HTR-8/SVneo (cell line): ENCODE measurements around the gene BCL11A.
A peak's percentile ranks its signal among the peaks of the same experiment; 100 is the strongest.

Source experiments
- DNase-seq: peaks from one replicate; pipeline ENCODE4 v3.0.0; 2011; ENCODE audit warnings: low spot score, mixed read lengths; ENCODE audit not compliant: insufficient read length
- FAIRE-seq: peaks from 2 replicates; lab custom pipeline; 2011; peaks lifted over from hg19 to GRCh38; lab: Jason Lieb, UNC

Gene BCL11A

DNA sequence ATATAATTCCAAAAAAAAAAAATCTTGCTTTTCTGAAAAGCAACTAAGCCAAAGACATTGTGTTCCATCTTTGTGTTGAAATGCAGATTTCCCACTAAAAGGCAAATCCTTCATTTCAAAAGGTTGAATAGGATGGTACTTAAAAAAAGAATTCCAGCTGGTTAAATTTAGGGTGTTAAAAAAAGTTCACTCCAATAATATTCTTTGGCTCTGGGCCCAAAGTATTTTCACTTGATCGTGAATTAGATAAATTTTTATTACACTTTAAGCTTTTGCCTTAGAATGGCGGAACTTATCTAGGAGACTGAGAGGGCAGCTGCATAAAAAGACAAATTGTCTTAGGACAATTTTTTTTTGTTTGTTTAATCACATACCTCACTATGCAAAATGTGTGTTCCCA lies 79.2 kb downstream of the BCL11A start:
- no peak for FAIRE-seq

GRCh38 chr2:60473546-60473945 lies 79.9 kb downstream of the BCL11A start:
- DNase-seq: no peak
- FAIRE-seq: no peak

More for the DNA sequence above, 79.2 kb downstream of the BCL11A start:
- no peak for DNase-seq

DNA sequence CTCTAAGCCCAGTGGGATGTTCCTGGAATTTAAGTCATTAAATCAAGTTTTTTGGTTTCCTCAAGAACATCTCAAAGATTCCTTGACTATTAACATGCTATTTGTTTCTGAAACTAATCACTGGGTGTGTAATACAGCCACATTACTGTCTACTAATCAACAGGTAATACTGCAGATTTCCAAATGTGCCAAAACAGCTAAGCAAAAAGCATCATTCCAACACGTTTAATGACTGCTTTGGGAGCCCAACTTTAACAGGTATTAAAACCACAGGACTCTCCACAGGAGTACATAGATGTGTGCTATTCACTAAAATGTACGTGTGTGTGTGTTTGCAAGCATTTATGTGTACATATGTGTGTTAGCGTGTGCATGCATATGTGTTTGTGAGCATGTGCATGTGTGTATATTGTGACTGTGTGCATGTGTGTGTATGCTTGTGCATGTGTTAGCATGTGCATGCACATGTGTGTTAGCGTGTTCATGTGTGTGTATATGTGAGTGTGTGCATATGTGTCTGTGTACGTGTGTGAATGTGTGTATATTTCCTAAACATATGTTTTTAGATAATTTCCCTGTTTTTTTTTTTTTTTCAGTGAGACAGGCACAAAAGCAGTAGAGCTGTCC lies 80.7 kb downstream of the BCL11A start:
- DNase-seq (no peak), FAIRE-seq (peak; percentile 93)

- no peak for DNase-seq
- FAIRE-seq: no peak
Measured at GRCh38 chr2:60472041-60472440, 81.4 kb downstream of the BCL11A start.

- DNase-seq (no peak), FAIRE-seq (no peak)
Measured at GRCh38 chr2:60470340-60470739, 83.1 kb downstream of the BCL11A start.

DNA sequence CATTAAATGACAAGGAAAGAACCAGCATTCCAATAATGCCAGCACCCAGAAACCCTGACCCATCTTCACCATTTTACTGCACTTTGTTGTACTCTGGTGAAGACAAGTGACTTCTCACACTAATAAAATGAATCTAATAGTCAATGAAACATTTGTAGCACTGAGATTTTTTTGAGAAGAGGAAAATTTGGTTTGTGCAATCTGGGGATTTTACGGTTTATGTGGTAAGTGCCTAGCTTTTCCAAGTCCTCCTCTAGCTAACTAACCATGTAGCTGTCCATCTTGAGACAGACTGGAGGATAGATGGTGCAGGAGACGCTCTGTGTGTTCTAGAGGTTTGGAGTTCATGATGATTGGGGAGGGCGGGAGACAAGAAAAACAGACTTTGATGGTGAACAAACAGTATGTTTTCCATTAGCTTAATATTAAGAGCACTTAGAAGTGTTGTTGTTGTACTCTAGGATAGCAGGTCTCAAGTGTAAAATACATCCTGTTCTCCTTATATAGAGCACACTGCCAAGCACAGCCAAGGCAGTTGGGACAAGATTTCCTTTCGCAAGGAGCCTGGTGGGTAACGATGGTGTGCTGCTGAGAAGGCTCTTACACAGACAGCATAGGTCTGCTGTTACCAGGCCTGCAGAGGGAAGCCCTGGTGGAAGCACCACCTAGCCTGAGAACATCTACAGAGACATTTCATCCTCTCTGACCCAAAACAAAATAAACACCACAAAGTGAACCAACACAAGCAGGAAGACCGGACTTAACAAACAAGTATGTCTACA lies 83.7 kb downstream of the BCL11A start:
- DNase-seq: no peak
- FAIRE-seq: no peak

- DNase-seq: peak; percentile 27
- FAIRE-seq: no peak
Measured at GRCh38 chr2:60468382-60469085, 84.9 kb downstream of the BCL11A start.

DNA sequence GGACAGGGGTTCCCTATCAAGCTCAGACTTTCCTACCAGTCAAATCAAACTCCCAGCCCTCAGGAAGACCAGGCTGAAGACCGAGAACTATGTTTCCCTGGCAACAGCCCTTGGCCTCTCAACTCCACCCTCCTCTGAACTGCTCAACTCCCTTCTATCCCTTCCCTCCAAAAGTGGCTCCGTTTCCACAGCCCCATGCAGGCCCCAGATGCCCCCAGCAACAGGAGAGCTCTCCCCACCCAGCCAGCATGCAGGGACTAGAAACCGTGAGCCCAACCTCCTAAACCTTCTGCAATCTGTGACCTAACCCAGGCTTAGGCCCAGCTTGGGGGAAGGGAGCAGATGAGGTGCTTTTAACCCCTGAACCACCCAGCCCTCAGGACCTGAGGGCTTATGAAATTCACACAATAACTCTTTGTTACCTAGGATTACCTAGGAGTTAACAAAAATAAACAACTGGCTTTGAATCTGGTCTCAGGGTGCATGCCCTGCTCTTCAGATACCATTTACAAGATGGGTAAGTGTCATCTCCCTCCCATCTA lies 87.2 kb downstream of the BCL11A start:
- no peak for FAIRE-seq

DNA sequence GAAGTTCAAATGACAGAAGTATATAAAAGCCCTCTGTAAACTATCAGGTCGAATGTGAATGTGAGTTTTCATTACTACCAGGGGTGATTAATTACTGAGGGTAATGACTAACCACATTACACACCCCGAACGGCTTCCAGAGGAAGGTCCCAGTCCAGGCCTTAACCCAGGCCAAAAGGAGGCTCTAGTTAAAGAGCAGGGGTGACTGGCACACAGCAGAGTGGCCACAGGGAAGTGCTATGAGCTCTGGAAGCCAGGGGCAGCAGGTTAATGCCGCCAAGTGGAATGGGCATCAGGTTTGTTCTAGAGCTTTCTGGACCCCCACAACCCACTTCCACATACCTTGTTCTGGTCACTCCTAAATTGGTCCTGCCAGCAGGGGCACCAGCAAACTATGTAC lies 87.7 kb downstream of the BCL11A start:
- no peak for DNase-seq
- no peak for FAIRE-seq

More for the DNA sequence above, 87.2 kb downstream of the BCL11A start:
- DNase-seq: no peak

DNA sequence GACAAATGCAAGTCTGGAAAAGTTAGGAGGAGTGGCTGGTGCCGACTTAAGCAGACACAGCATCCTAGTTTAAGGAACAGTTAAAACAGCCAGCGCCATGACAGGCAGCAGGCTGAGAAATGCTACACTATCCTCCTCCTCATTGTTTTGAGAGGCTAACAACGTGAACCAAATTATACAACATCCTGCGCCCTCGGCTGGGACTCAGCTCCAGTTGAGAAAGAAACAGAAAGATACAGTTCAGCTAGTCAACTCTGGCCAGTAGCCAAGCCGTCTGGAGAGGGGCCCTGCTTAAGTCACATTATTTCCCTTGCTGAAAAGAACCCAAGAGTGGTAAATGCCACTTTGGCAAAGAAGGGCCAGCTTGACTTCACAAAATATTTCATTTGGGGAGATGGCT lies 90.2 kb downstream of the BCL11A start:
- DNase-seq (no peak), FAIRE-seq (no peak)

GRCh38 chr2:60461421-60462108 lies 91.9 kb downstream of the BCL11A start:
- DNase-seq: no peak
- no peak for FAIRE-seq

GRCh38 chr2:60460577-60461420 lies 92.7 kb downstream of the BCL11A start:
- FAIRE-seq (no peak), DNase-seq (no peak)

GRCh38 chr2:60459851-60460250 lies 93.6 kb downstream of the BCL11A start:
- no peak for FAIRE-seq
- DNase-seq: no peak

- FAIRE-seq: no peak
Measured at GRCh38 chr2:60456115-60456770, 97.2 kb downstream of the BCL11A start.

GRCh38 chr2:60453872-60454271 lies 99.6 kb downstream of the BCL11A start:
- no peak for FAIRE-seq

More at GRCh38 chr2:60456115-60456770, 97.2 kb downstream of the BCL11A start:
- DNase-seq: no peak

DNA sequence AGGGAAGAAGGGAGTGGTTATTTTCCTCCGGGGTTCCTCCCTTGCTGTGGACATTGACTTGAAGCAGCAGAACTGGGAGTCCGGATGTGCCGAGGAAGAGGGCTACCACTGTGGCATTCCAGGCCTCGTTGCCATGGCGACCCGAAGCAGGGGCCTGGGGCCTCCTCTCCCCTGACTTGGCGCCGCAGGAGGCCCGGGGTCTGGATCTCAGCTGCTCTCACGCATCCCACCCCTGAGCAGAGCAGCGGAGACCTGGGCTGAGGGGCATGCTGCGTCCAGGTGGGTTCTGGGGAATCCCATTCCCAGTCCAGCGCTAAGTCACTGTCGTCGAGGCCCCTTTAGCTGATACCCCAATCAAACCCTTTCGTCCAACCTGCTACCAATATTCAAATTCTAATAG lies 100.2 kb downstream of the BCL11A start:
- DNase-seq (no peak), FAIRE-seq (no peak)

More at GRCh38 chr2:60453872-60454271, 99.6 kb downstream of the BCL11A start:
- no peak for DNase-seq

DNA sequence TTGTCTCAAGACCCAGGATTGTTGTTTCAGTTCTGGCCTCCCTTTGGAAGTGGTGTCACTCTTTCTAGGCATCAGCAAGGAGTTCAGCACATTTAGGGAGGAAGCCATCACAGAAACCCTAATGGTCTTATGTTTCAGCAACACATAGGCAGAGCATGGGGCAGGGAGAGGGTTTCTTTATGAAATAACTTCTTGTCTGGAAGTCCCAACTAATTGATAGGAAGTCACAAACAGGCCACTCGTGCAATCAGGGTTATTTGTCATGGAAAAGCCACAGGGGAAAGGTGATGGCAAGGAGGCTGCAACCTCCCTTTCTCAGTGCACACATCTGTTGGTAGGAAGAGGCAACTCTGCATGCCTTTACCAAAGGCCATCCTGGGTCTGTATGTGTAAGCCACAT lies 103.0 kb downstream of the BCL11A start:
- FAIRE-seq (peak; percentile 9), DNase-seq (no peak)

DNA sequence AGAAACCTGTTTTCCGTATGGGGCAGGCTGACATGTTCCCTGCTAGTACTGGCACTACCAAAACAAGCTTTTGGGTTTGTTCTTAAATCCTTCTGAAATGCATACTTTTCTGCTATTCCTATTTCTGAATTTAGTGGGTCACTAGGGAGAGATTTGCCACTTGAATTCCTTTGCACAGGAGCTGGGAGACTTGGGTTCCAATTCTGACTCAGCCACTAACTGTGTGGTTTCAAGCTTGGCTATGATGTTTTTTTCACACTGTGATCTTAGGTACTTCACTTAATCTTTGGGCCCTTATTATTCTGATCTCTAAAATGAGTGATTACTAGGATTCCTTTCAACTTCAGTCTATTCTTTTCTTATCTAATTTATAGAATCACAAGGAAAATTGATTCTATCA lies 105.5 kb downstream of the BCL11A start:
- no peak for DNase-seq
- FAIRE-seq: no peak
